Activated CD8-positive, alpha-beta memory T cell treated with anti-CD3 and anti-CD28 coated beads, Interleukin-2, amount 50 U/mL, for 1 hour (primary cell): ENCODE measurements around the gene MYO5A.
"Not testable (repeated sequence)": the region's sequence is repeated elsewhere in the genome, so short reads cannot be mapped to it uniquely, and the experiment has no call there.

ENCODE experiments used
- DNase-seq: peaks from one replicate; pipeline ENCODE4 v3.0.0-alpha.2; 2020; ENCODE audit errors: extremely low read depth

The MYO5A gene

GRCh38 chr15:52540374-52541012 lies 11.8 kb upstream of the MYO5A start:
- DNase-seq: no peak

GRCh38 chr15:52537459-52537858 lies 8.8 kb upstream of the MYO5A start:
- no peak for DNase-seq

- DNase-seq: no peak
Observed at GRCh38 chr15:52532427-52532826, 3.7 kb upstream of the MYO5A start.

GRCh38 chr15:52529940-52530339 lies 1.3 kb upstream of the MYO5A start:
- no peak for DNase-seq

GRCh38 chr15:52529341-52529924 lies 753 bp upstream of the MYO5A start:
- DNase-seq: no peak

- no peak for DNase-seq
Observed at GRCh38 chr15:52527911-52528563, 643 bp downstream of the MYO5A start.

GRCh38 chr15:52527196-52527910 lies 1.3 kb downstream of the MYO5A start:
- DNase-seq: no peak

- DNase-seq: no peak
Observed at GRCh38 chr15:52524223-52525136, 4.2 kb downstream of the MYO5A start.

- DNase-seq: no peak
Observed at GRCh38 chr15:52523647-52524046, 5.0 kb downstream of the MYO5A start.

GRCh38 chr15:52523192-52523591 lies 5.5 kb downstream of the MYO5A start:
- DNase-seq: no peak

GRCh38 chr15:52521682-52522081 lies 7.0 kb downstream of the MYO5A start:
- DNase-seq: no peak

- DNase-seq: no peak
Observed at GRCh38 chr15:52520421-52520820, 8.3 kb downstream of the MYO5A start.

GRCh38 chr15:52518487-52519371 lies 10.0 kb downstream of the MYO5A start:
- DNase-seq: no peak

- DNase-seq: no peak
Observed at GRCh38 chr15:52517014-52517413, 11.7 kb downstream of the MYO5A start.

- no peak for DNase-seq
Observed at GRCh38 chr15:52515343-52515742, 13.3 kb downstream of the MYO5A start.

GRCh38 chr15:52514482-52514881 lies 14.2 kb downstream of the MYO5A start:
- DNase-seq: no peak

- not testable (repeated sequence) for DNase-seq
Observed at GRCh38 chr15:52512869-52513268, 15.8 kb downstream of the MYO5A start.

GRCh38 chr15:52511084-52511483 lies 17.6 kb downstream of the MYO5A start:
- no peak for DNase-seq

- DNase-seq: no peak
Observed at GRCh38 chr15:52509500-52510245, 19.0 kb downstream of the MYO5A start.

GRCh38 chr15:52506549-52506948 lies 22.1 kb downstream of the MYO5A start:
- DNase-seq: no peak
